AG08396 (cell line): ENCODE measurements around the gene GLB1L3.
A peak's percentile ranks its signal among the peaks of the same experiment; 100 is the strongest.

Experiments
- DNase-seq: peaks from one replicate; pipeline ENCODE4 v3.0.0; 2012; ENCODE audit warnings: low spot score, mixed read lengths

Gene GLB1L3

GRCh38 chr11:134275534-134276395 lies at the start of gene GLB1L3:
GLB1L3 (plus strand) TSS chr11:134276379; CDS start chr11:134276741, 362 bp downstream.
- DNase-seq = peak; percentile 37

GRCh38 chr11:134226806-134227325 lies 49.3 kb upstream of the GLB1L3 start:
- no peak for DNase-seq

- no peak for DNase-seq
These were observed 47.6 kb upstream of the GLB1L3 start for GRCh38 chr11:134228625-134229024.

GRCh38 chr11:134229126-134229790 lies 46.9 kb upstream of the GLB1L3 start:
- DNase-seq = no peak

- no peak for DNase-seq
These were observed 45.8 kb upstream of the GLB1L3 start for GRCh38 chr11:134230339-134230738.

GRCh38 chr11:134231958-134232659 lies 44.1 kb upstream of the GLB1L3 start:
- no peak for DNase-seq

GRCh38 chr11:134233729-134234179 lies 42.4 kb upstream of the GLB1L3 start:
- no peak for DNase-seq

GRCh38 chr11:134235399-134235798 lies 40.8 kb upstream of the GLB1L3 start:
- no peak for DNase-seq

GRCh38 chr11:134236834-134237556 lies 39.2 kb upstream of the GLB1L3 start:
- DNase-seq = no peak

GRCh38 chr11:134237557-134237922 lies 38.6 kb upstream of the GLB1L3 start:
- DNase-seq = no peak

GRCh38 chr11:134238956-134239355 lies 37.2 kb upstream of the GLB1L3 start:
- no peak for DNase-seq

- no peak for DNase-seq
These were observed 35.6 kb upstream of the GLB1L3 start for GRCh38 chr11:134240592-134240991.

GRCh38 chr11:134242376-134242775 lies 33.8 kb upstream of the GLB1L3 start:
- no peak for DNase-seq

GRCh38 chr11:134243913-134244312 lies 32.3 kb upstream of the GLB1L3 start:
- DNase-seq = no peak

GRCh38 chr11:134244593-134244992 lies 31.6 kb upstream of the GLB1L3 start:
- peak; percentile 41 for DNase-seq

- no peak for DNase-seq
These were observed 30.7 kb upstream of the GLB1L3 start for GRCh38 chr11:134245434-134245833.

GRCh38 chr11:134246100-134246499 lies 30.1 kb upstream of the GLB1L3 start:
- DNase-seq = no peak

- DNase-seq = no peak
These were observed 29.5 kb upstream of the GLB1L3 start for GRCh38 chr11:134246678-134247077.

- peak; percentile 41 for DNase-seq
These were observed 27.2 kb upstream of the GLB1L3 start for GRCh38 chr11:134248910-134249480.

GRCh38 chr11:134250246-134250645 lies 25.9 kb upstream of the GLB1L3 start:
- no peak for DNase-seq

GRCh38 chr11:134250675-134251074 lies 25.5 kb upstream of the GLB1L3 start:
- no peak for DNase-seq
